Measurements from ENCODE around the gene MAFB.
"Not testable (repeated sequence)": the region's sequence is repeated elsewhere in the genome, so short reads cannot be mapped to it uniquely, and the experiment has no call there.

MAFB gene

GRCh38 chr20:40689100-40689942, at the start of gene MAFB:
TSS of gene MAFB (minus strand) at chr20:40689236. CDS start at chr20:40688850, 386 bp downstream.
- DNase-seq, result peak; percentile 71 to 98 (median 92)

- not testable (repeated sequence) for DNase-seq
Measured at GRCh38 chr20:40736468-40736867, 47.4 kb upstream of the MAFB start.

GRCh38 chr20:40728996-40729395, 40.0 kb upstream of the MAFB start:
- no peak for DNase-seq

GRCh38 chr20:40728470-40728869, 39.4 kb upstream of the MAFB start:
- no peak for DNase-seq

- DNase-seq, result no peak
Measured at GRCh38 chr20:40727960-40728359, 38.9 kb upstream of the MAFB start.

- DNase-seq, result no peak
Measured at GRCh38 chr20:40726776-40727175, 37.7 kb upstream of the MAFB start.

- DNase-seq, result no peak
Measured at GRCh38 chr20:40724566-40724965, 35.5 kb upstream of the MAFB start.

- no peak for DNase-seq
Measured at GRCh38 chr20:40720826-40721225, 31.8 kb upstream of the MAFB start.

GRCh38 chr20:40720099-40720498, 31.1 kb upstream of the MAFB start:
- DNase-seq, result no peak

- no peak for DNase-seq
Measured at GRCh38 chr20:40718982-40719729, 30.1 kb upstream of the MAFB start.

GRCh38 chr20:40718214-40718977, 29.4 kb upstream of the MAFB start:
- no peak for DNase-seq

GRCh38 chr20:40717343-40717865, 28.4 kb upstream of the MAFB start:
- DNase-seq, result no peak

GRCh38 chr20:40715491-40715890, 26.5 kb upstream of the MAFB start:
- DNase-seq, result no peak

- DNase-seq, result no peak
Measured at GRCh38 chr20:40714916-40715315, 25.9 kb upstream of the MAFB start.

GRCh38 chr20:40714109-40714508, 25.1 kb upstream of the MAFB start:
- DNase-seq, result no peak

GRCh38 chr20:40713508-40713907, 24.5 kb upstream of the MAFB start:
- DNase-seq, result no peak

- no peak for DNase-seq
Measured at GRCh38 chr20:40711079-40711478, 22.0 kb upstream of the MAFB start.

- peak in 2 of 56 donors; percentile 9 to 24 for DNase-seq
Measured at GRCh38 chr20:40710603-40711002, 21.6 kb upstream of the MAFB start.

- no peak for DNase-seq
Measured at GRCh38 chr20:40706977-40707582, 18.0 kb upstream of the MAFB start.

GRCh38 chr20:40705413-40705812, 16.4 kb upstream of the MAFB start:
- no peak for DNase-seq

GRCh38 chr20:40704828-40705227, 15.8 kb upstream of the MAFB start:
- no peak for DNase-seq
